Measurements from ENCODE around the gene DNAAF1.

GRCh38 chr16:84175350-84176081 is 30.4 kb downstream of the DNAAF1 start:
- no peak for TF ChIP-seq POLR2A (IDR thresholded peaks at IDR 0.05; ENCODE audit: low read depth, low read length)
- TF ChIP-seq TAF1 (IDR thresholded peaks at IDR 0.05; ENCODE audit: low read depth, low read length) = no peak
- TF ChIP-seq POLR2AphosphoS5 (IDR thresholded peaks at IDR 0.05; ENCODE audit: low read depth, low read length) = no peak
- TF ChIP-seq POU2F2 (IDR thresholded peaks at IDR 0.05; ENCODE audit: low read depth, low read length) = no peak
